HG03558 (cell line): ENCODE data around the gene PNRC1.
"Not testable (repeated sequence)": the region's sequence is repeated elsewhere in the genome, so short reads cannot be mapped to it uniquely, and the experiment has no call there.

ENCODE experiments used
- ATAC-seq: cut with Tn5 transposase; IDR thresholded peaks from one replicate; pipeline ENCODE4 v1.9.1; 2021; ENCODE audit warnings: moderate number of reproducible peaks; ENCODE audit not compliant: unreplicated experiment; ENCODE audit errors: extremely low read depth

Gene PNRC1

GRCh38 chr6:89087881-89088280, 7.3 kb downstream of the PNRC1 start:
- ATAC-seq = no peak

DNA sequence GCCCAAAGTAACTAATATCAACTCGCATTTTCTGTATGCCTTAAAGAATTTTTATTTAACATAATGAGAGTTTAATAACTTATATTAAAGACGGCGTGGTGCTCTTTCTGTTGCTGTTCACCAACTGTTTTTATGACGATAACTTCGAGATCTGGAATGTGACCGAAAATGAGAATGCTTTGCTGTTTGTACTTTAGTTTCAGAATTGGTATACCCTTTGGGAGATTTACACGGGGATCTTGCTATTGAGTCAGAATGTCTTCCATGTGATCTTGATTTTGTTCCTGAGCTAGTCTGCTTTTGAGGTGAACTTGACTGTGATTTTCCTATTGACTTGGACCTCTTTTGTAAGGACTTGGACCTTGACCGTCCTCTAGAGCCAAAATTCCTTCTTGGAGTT, 17.9 kb downstream of the PNRC1 start:
- ATAC-seq = no peak

GRCh38 chr6:89100114-89100513, 19.6 kb downstream of the PNRC1 start:
- ATAC-seq = no peak

DNA sequence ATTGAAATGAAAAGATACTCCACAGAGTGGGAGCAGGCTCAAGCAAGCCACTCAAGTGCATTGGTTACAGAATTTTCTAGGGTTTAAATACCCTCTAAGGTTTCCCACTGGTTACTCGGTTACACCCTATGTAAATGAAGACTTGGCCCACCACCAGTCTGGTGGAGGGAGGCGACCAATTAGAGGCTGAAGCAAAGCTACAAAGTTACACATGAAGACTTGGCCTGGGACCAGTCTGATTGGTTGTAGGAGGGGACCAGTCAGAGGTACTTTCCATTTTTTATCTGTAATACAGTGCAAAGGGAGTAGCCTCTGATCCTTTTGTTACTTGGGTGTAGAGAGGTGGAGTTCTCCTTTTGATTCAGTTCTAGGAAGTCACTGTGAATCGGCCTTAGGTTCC, 29.7 kb downstream of the PNRC1 start:
- ATAC-seq = no peak

DNA sequence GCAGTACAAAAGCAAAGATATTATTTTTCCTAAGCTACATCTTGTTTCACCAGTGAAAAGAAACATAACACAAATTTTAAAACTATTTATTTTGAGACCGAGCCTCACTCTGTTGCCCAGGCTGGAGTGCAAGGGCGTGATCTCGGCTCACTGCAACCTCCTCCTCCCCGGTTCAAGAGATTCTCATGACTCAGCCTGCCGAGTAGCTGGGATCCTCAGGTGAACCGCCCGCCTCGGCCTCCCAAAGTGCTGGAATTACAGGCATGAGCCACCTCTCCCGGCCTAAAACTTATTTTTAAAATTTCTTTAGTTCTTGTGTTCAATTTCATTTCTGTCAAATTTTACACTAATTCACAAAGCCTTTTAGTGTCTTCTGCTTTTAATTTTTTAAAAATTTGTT, 31.4 kb downstream of the PNRC1 start:
- ATAC-seq = no peak

GRCh38 chr6:89116702-89117101, 36.2 kb downstream of the PNRC1 start:
- no peak for ATAC-seq

DNA sequence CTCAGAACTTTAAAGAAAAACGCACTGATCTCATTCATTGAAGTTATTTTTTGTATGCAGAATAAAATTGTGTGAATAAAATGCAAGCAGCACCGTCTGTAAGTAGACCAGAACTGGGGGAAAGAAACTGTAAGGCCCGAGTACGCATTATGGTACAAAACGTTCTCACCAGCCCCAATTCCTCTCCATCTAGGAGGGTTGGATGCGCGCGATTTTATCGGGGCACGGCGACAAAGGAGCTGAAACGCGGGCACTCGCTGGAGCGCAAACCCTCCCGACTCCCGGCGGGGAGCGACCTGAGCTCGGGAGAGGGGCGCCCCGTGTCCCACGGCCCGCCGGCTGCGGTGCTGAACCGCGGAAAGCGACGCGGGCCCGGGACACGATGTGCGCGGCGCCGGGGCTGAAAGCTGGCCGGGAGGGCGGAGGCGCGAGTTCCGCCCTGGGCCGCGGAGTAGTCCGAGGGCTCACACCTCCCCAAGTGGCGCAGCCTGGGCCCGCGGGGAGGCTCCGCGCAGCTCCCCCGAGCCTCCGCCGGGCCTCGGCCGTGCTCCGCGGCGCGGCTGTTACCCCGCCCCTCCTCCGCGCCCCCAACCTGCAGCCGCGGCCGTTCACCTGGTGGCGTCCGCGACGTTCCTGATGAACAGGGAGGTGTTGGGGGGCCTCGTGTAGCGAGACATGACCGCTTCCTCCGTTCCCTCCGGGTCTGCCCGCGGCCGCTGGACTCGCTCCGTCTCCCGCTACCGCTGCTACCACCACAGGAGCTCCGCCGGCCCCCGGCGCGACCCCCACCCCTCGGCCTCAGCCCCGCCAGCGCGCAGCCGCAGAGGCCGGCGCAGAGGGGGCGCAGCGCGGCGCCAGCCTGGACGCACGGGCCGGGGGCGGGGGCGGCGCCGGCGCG, 36.9 kb downstream of the PNRC1 start, which contains the start of gene SRSF12:
Gene SRSF12 (minus strand): TSS at position 861 of the 898 bp plus-strand sequence. CDS start 184 bp downstream, at position 677.
- no peak for ATAC-seq

GRCh38 chr6:89118931-89119330, 38.4 kb downstream of the PNRC1 start:
- no peak for ATAC-seq

- ATAC-seq = no peak
These were observed 39.8 kb downstream of the PNRC1 start for GRCh38 chr6:89120371-89120770.

- no peak for ATAC-seq
These were observed 41.4 kb downstream of the PNRC1 start for GRCh38 chr6:89121934-89122333.

DNA sequence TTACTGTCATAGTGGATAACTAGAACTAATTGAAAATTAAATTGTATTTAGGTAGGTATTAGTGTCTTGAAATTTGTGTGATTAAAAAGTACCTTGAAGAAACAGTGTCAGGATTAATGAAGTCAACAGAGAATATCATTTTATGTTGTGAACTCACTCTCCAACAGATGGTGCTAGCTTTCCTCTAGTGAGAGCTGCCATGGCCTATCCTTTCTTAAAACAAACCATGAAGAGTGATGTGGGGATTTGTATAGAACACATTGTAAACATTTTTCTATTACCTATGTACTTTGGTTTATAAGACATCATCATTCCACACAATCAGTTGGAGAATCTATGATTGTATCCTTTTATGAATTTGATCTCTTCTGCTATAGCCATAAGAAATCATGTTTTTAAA, 42.1 kb downstream of the PNRC1 start:
- ATAC-seq = no peak

DNA sequence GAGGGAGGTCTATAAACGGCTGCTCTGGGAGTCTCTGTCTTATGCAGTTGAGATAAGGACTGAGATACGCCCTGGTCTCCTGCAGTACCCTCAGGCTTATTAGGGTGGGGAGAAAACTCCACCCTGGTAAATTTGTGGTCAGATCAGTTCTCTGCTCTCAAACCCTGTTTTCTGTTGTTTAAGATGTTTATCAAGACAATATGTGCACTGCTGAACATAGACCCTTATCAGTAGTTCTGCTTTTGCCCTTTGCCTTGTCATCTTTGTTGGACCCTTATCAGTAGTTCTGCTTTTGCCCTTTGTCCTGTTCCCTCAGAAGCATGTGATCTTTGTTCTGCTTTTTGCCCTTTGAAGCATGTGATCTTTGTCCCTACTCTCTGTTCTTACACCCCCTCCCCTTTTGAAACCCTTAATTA, 47.7 kb downstream of the PNRC1 start:
- ATAC-seq = not testable (repeated sequence)

DNA sequence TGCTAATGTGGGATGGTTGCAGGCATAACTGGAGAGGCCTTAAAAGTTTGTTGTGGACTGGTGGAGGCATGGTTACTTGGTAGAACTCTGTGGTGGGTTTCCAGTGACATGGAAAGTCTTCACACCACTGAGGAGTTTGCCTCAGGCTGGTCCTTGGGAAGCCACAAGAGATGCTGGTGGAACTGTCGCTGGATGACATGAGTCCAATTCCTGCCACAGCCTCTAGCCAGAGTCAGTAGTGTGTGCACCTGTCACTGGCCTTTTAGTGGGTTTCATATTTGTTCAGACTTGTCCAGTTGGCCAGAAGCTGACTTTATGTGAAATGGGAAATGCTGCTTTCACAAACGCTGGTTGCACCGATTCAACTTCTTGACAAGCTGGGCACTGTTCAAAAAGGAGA, 51.0 kb downstream of the PNRC1 start:
- ATAC-seq = no peak

GRCh38 chr6:89132057-89132456, 51.5 kb downstream of the PNRC1 start:
- ATAC-seq = no peak

GRCh38 chr6:89133981-89134380, 53.4 kb downstream of the PNRC1 start:
- no peak for ATAC-seq

- no peak for ATAC-seq
These were observed 54.2 kb downstream of the PNRC1 start for GRCh38 chr6:89134723-89135122.
